Endothelial cell of umbilical vein (primary cell): ENCODE data around the gene LRRC14B. TPM values are rescaled to one million over a fixed set of nuclear protein-coding genes. Genes with fewer than 3 reads are reported as not detected.
A peak's percentile ranks its signal among the peaks of the same experiment; 100 is the strongest.

ENCODE experiments used
- BruUV-seq: library from RNA; stranded (reverse); fragments of 400-500 nt; replicated peaks from 2 replicates; lab custom pipeline; 2021; lab: Mats Ljungman, UMichigan
- CTCF ChIA-PET: fragments of 300-600, 350-600 bp; sonication (Branson Sonifier 250); formaldehyde crosslinking; loops from one replicate; lab custom pipeline; 2021; ENCODE audit warnings: antibody characterized with exemption, inconsistent platforms; lab: Charles Lee
- POLR2A ChIA-PET: fragments of 300-600, 350-600 bp; sonication (Branson Sonifier 250); formaldehyde crosslinking; loops from one replicate; lab custom pipeline; 2021; ENCODE audit warnings: antibody characterized with exemption, inconsistent platforms; lab: Charles Lee
- DNase-seq: peaks from one replicate; pipeline ENCODE4 v3.0.0-alpha.2; 2011; ENCODE audit warnings: low read depth, low spot score
- FAIRE-seq: peaks from 2 replicates; lab custom pipeline; 2011; peaks lifted over from hg19 to GRCh38; lab: Jason Lieb, UNC
- H2AFZ ChIP-seq: 2 replicates; pipeline ENCODE4 v1.6.0; 2012; ENCODE audit warnings: low read depth, low read length, control low read depth, inconsistent platforms
- H3K27ac ChIP-seq: 2 replicates; pipeline ENCODE4 v1.5.1; 2011; ENCODE audit warnings: low read depth, mild to moderate bottlenecking, control low read depth, low read length, moderate library complexity; ENCODE audit not compliant: insufficient read depth
- H3K27me3 ChIP-seq, 2 experiments: 2 replicates each; pipeline versions ENCODE4 v1.6.0 to v1.6.1; 2011; ENCODE audit warnings: low read length in 2 of 2, mixed read lengths in 1 of 2; ENCODE audit not compliant: control insufficient read depth in 2 of 2, insufficient read depth in 2 of 2
- H3K36me3 ChIP-seq, 2 experiments: 2 replicates in 1 of 2; 3 replicates in 1 of 2; pipeline ENCODE4 v1.5.1; 2011; ENCODE audit warnings: low read length in 2 of 2, mild to moderate bottlenecking in 1 of 2, moderate library complexity in 1 of 2; ENCODE audit not compliant: control insufficient read depth in 2 of 2, insufficient read depth in 2 of 2; ENCODE audit errors: extremely low read depth in 1 of 2
- H3K4me1 ChIP-seq: 3 replicates; pipeline ENCODE4 v1.5.1; 2011; ENCODE audit warnings: mild to moderate bottlenecking, low read length; ENCODE audit not compliant: control insufficient read depth, insufficient read depth; ENCODE audit errors: extremely low read depth
- H3K4me2 ChIP-seq: 2 replicates; pipeline ENCODE4 v1.6.1; 2011; ENCODE audit warnings: low read length, control low read depth, mixed read lengths; ENCODE audit not compliant: insufficient read depth
- H3K4me3 ChIP-seq, 3 experiments: fragments of 200-600 bp in 1 of 3; sonication (generic), shearing (Covaris generic) in 1 of 3; replicated peaks in 1 of 3; 2 replicates each; pipeline ENCODE4 v1.5.1; 2011 to 2016; ENCODE audit warnings: control low read depth in 3 of 3, low read length in 3 of 3, mild to moderate bottlenecking in 2 of 3, inconsistent platforms in 1 of 3, low read depth in 1 of 3, moderate library complexity in 1 of 3; ENCODE audit not compliant: insufficient read depth in 1 of 3
- H3K79me2 ChIP-seq: 2 replicates; pipeline ENCODE4 v1.6.0; 2012; ENCODE audit warnings: low read length, inconsistent platforms; ENCODE audit not compliant: control insufficient read depth, insufficient read depth
- H3K9ac ChIP-seq: replicated peaks from 2 replicates; pipeline ENCODE3; 2011; ENCODE audit warnings: low read length, control low read depth; ENCODE audit not compliant: insufficient read depth; ENCODE audit errors: extremely low read depth
- H3K9me1 ChIP-seq: replicated peaks from 3 replicates; pipeline ENCODE4 v1.6.0; 2011; ENCODE audit warnings: mild to moderate bottlenecking, low read length; ENCODE audit not compliant: control insufficient read depth, insufficient read depth; ENCODE audit errors: extremely low read depth
- H3K9me3 ChIP-seq: replicated peaks from 2 replicates; pipeline ENCODE4 v1.5.1; 2012; ENCODE audit warnings: low read length, inconsistent platforms; ENCODE audit not compliant: control insufficient read depth, insufficient read depth
- H4K20me1 ChIP-seq: replicated peaks from 2 replicates; pipeline ENCODE3; 2011; ENCODE audit warnings: mild to moderate bottlenecking, low read length; ENCODE audit not compliant: control insufficient read depth, insufficient read depth; ENCODE audit errors: extremely low read depth
- CTCF ChIP-seq, 2 donors: IDR thresholded peaks; 1 replicate in 1 of 2; 2 replicates in 1 of 2; pipeline ENCODE4 v1.5.1; 2011; ENCODE audit warnings: low read length in 2 of 2, mild to moderate bottlenecking in 2 of 2, moderate library complexity in 2 of 2, control low read depth in 1 of 2, inconsistent platforms in 1 of 2, low read depth in 1 of 2; ENCODE audit not compliant: insufficient read depth in 1 of 2; ENCODE audit errors: extremely low read depth in 1 of 2
- EZH2 ChIP-seq: IDR thresholded peaks from 2 replicates; pipeline ENCODE4 v1.6.1; 2012; ENCODE audit warnings: borderline replicate concordance, low read depth, mild to moderate bottlenecking, moderate library complexity, low read length, inconsistent platforms; ENCODE audit not compliant: severe bottlenecking
- FOS ChIP-seq: IDR thresholded peaks from 2 replicates; pipeline ENCODE4 v1.6.1; 2011; ENCODE audit warnings: mild to moderate bottlenecking, low read length, moderate library complexity, borderline replicate concordance; ENCODE audit not compliant: insufficient read depth
- GATA2 ChIP-seq: IDR thresholded peaks from 2 replicates; pipeline ENCODE4 v1.7.0; 2011; ENCODE audit warnings: low read depth, mild to moderate bottlenecking, moderate library complexity, mixed read lengths, low read length; ENCODE audit not compliant: insufficient read length, insufficient read depth
- JUN ChIP-seq: IDR thresholded peaks from 2 replicates; pipeline ENCODE4 v1.6.1; 2011; ENCODE audit warnings: borderline replicate concordance, low read depth; ENCODE audit not compliant: insufficient read length, insufficient read depth
- MAX ChIP-seq: IDR thresholded peaks from 2 replicates; pipeline ENCODE4 v1.6.1; 2011; ENCODE audit not compliant: insufficient read depth, insufficient read length
- MYC ChIP-seq: IDR thresholded peaks from one replicate; pipeline ENCODE4 v1.6.1; 2011; ENCODE audit warnings: mild to moderate bottlenecking, low read depth, low read length
- POLR2A ChIP-seq: IDR thresholded peaks from 2 replicates; pipeline ENCODE4 v1.6.1; 2012; ENCODE audit warnings: low read depth, mild to moderate bottlenecking, control low read depth, low read length
- POLR2AphosphoS5 ChIP-seq: IDR thresholded peaks from 2 replicates; pipeline ENCODE4 v1.6.1; 2012; ENCODE audit warnings: low read depth, mild to moderate bottlenecking, control low read depth, low read length, moderate library complexity; ENCODE audit not compliant: insufficient read depth
- dilution Hi-C: fragments of 300-500 bp; cut with MboI; formaldehyde crosslinking; loops from one replicate; pipeline ENCODE4 v1.15.0; 2019; ENCODE audit warnings: low sequenced_read_pairs; ENCODE audit not compliant: extremely low pct_ligation_motif_present
- intact Hi-C: fragments of 100-400 bp; cut with micrococcal nuclease; formaldehyde crosslinking; loops from one replicate; pipeline ENCODE4 v1.10.0; 2022
- polyA plus RNA-seq, 4 experiments: library from polyadenylated mRNA; depleted of rRNA in 3 of 4; stranded (reverse) in 3 of 4; unstranded in 1 of 4; fragments of >200 nt; gene quantifications; 2 replicates each; pipeline versions ENCODE4 v1.2.1 to v1.2.3, GENCODE V29; 2011 to 2012; ENCODE audit warnings: missing spikeins in 1 of 4
- total RNA-seq: library from RNA; stranded (reverse); gene quantifications from 2 replicates; pipeline ENCODE4 v1.2.3, GENCODE V29; 2021

LRRC14B gene
- total and polyA plus RNA-seq, 2 donors (not counting 3 experiments of a cell fraction or from before 2014, with no cell fraction given) = not detected

DNA sequence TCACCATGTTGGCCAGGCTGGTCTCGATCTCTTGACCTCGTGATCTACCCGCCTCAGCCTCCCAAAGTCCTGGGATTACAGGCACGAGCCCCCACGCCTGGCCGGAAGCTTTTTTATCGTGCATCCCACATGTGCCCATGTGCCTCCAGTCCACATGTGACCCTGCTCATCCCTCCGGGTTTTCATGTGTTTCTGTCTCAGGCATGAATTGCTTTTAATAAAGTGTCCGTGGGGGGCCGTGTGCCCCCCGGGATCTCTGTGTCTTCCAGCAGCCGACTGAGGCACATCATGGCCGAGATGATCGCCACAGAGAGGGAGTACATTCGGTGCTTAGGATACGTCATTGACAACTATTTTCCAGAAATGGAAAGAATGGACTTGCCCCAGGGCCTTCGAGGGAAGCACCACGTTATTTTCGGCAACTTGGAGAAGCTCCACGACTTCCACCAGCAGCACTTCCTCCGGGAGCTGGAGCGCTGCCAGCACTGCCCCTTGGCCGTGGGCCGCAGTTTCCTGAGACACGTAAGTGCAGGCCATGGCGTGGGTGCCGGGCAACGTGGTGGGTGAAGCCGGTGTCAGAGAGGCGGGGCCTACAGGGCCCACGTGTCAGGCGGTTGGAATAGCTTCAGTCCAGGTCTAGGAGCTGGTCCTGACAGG is 22.1 kb upstream of the LRRC14B start:
- POLR2A ChIA-PET = no interaction called here
- no TSS peak for BruUV-seq
- CTCF ChIA-PET = interaction anchor here (3.1 kb wide), 1 partner anchor 19 kb away, joined by 11 read pairs; no protein-coding TSS in a partner anchor
- H3K27me3 ChIP-seq = no peaks in the 10 kb centered on the region
- TF ChIP-seq POLR2AphosphoS5 (no peak), MAX (no peak), FOS (no peak), EZH2 (no peak), GATA2 (no peak), POLR2A (no peak), CTCF (IDR thresholded peaks at IDR 0.05; ENCODE audit: extremely low read depth in 1 of 2, insufficient read depth in 1 of 2, low read depth in 1 of 2, low read length in 2 of 2) (no peak), JUN (no peak), MYC (no peak)
- no peaks in the 10 kb centered on the region for H3K9me1 ChIP-seq
- no peaks in the 10 kb centered on the region for H3K9me3 ChIP-seq
- dilution Hi-C loops = no loop called here
- intact Hi-C loops = no loop called here
- FAIRE-seq (no peak), DNase-seq (peak; percentile 12)
- no peaks in the 10 kb centered on the region for H3K79me2 ChIP-seq
- no peak overlapping the region for H3K4me2 ChIP-seq
- H3K9ac ChIP-seq = no peak overlapping the region
- no peaks in the 10 kb centered on the region for H4K20me1 ChIP-seq
- no peak overlapping the region for H2AFZ ChIP-seq
- H3K27ac ChIP-seq = no peak overlapping the region
- no peak overlapping the region for H3K4me3 ChIP-seq
- no peaks in the 10 kb centered on the region for H3K4me1 ChIP-seq
- H3K36me3 ChIP-seq = no peaks in the 10 kb centered on the region
